H9 (cell line): Measurements from ENCODE around the gene HBG2. TPM values are rescaled to one million over a fixed set of nuclear protein-coding genes. Genes with fewer than 3 reads are reported as not detected.

Experiments
- DNase-seq: peaks from one replicate; pipeline ENCODE4 v3.0.0-alpha.2; 2017
- H2AFZ ChIP-seq: one replicate; pipeline ENCODE4 v1.6.1; 2013; ENCODE audit warnings: mild to moderate bottlenecking, low read length, control low read depth, moderate library complexity
- H2AK5ac ChIP-seq: 2 replicates; pipeline ENCODE4 v1.6.1; 2013; ENCODE audit warnings: low read length, control low read depth, mixed read lengths; ENCODE audit not compliant: insufficient read length
- H2BK120ac ChIP-seq: one replicate; pipeline ENCODE4 v1.6.1; 2013; ENCODE audit warnings: low read depth, mild to moderate bottlenecking, low read length, control low read depth, inconsistent platforms; ENCODE audit not compliant: poor library complexity, severe bottlenecking
- H2BK12ac ChIP-seq: 2 replicates; pipeline ENCODE4 v1.6.1; 2013; ENCODE audit warnings: low read length, control low read depth, mixed read lengths, low read depth; ENCODE audit not compliant: insufficient read length
- H2BK15ac ChIP-seq: 2 replicates; pipeline ENCODE4 v1.6.1; 2013; ENCODE audit warnings: low read depth, low read length, control low read depth
- H2BK20ac ChIP-seq: one replicate; pipeline ENCODE4 v1.6.1; 2013; ENCODE audit warnings: low read depth, mild to moderate bottlenecking, low read length, control low read depth, inconsistent platforms; ENCODE audit not compliant: poor library complexity, severe bottlenecking
- H2BK5ac ChIP-seq: 2 replicates; pipeline ENCODE4 v1.6.1; 2013; ENCODE audit warnings: low read length, control low read depth, mixed read lengths; ENCODE audit not compliant: insufficient read length
- H3K14ac ChIP-seq: 2 replicates; pipeline ENCODE4 v1.6.1; 2013; ENCODE audit warnings: low read length, control low read depth; ENCODE audit not compliant: insufficient read depth
- H3K18ac ChIP-seq: 2 replicates; pipeline ENCODE4 v1.6.1; 2013; ENCODE audit warnings: low read depth, mild to moderate bottlenecking, mixed read lengths, low read length, control low read depth; ENCODE audit not compliant: insufficient read length
- H3K23ac ChIP-seq: 2 replicates; pipeline ENCODE4 v1.6.1; 2013; ENCODE audit warnings: low read length, control low read depth, mixed read lengths, low read depth; ENCODE audit not compliant: insufficient read length
- H3K23me2 ChIP-seq: 2 replicates; pipeline ENCODE4 v1.6.1; 2013; ENCODE audit warnings: low read depth, mild to moderate bottlenecking, mixed read lengths, low read length, control low read depth; ENCODE audit not compliant: insufficient read length, poor library complexity, severe bottlenecking
- H3K27ac ChIP-seq: 2 replicates; pipeline ENCODE4 v1.5.1; 2013; ENCODE audit warnings: low read length, control low read depth, mixed read lengths, low read depth; ENCODE audit not compliant: insufficient read length
- H3K27me3 ChIP-seq: 2 replicates; pipeline ENCODE4 v1.6.1; 2013; ENCODE audit warnings: low read length, control low read depth, inconsistent platforms; ENCODE audit not compliant: insufficient read depth
- H3K4ac ChIP-seq: 2 replicates; pipeline ENCODE4 v1.6.1; 2013; ENCODE audit warnings: low read depth, mild to moderate bottlenecking, control low read depth, inconsistent platforms, low read length, moderate library complexity
- H3K4me1 ChIP-seq: 2 replicates; pipeline ENCODE4 v1.6.1; 2013; ENCODE audit warnings: low read length, control low read depth, inconsistent platforms; ENCODE audit not compliant: insufficient read depth
- H3K4me2 ChIP-seq: 2 replicates; pipeline ENCODE4 v1.6.1; 2013; ENCODE audit warnings: low read length, control low read depth, mixed read lengths; ENCODE audit not compliant: insufficient read length, insufficient read depth
- H3K56ac ChIP-seq: 2 replicates; pipeline ENCODE4 v1.6.1; 2013; ENCODE audit warnings: low read depth, mild to moderate bottlenecking, mixed read lengths, low read length, control low read depth; ENCODE audit not compliant: insufficient read length
- H3K79me1 ChIP-seq: 2 replicates; pipeline ENCODE4 v1.6.1; 2013; ENCODE audit warnings: low read depth, mild to moderate bottlenecking, moderate library complexity, low read length, control low read depth, inconsistent platforms; ENCODE audit not compliant: insufficient read depth, poor library complexity, severe bottlenecking
- H3K79me2 ChIP-seq: 2 replicates; pipeline ENCODE4 v1.6.1; 2013; ENCODE audit warnings: low read length, control low read depth, inconsistent platforms; ENCODE audit not compliant: insufficient read depth
- H3K9ac ChIP-seq: 2 replicates; pipeline ENCODE4 v1.6.1; 2013; ENCODE audit warnings: low read length, control low read depth, mixed read lengths; ENCODE audit not compliant: insufficient read length; ENCODE audit errors: extremely low read depth
- H3K9me3 ChIP-seq: one replicate; pipeline ENCODE4 v1.6.1; 2013; ENCODE audit warnings: low read depth, low read length, inconsistent platforms; ENCODE audit not compliant: control insufficient read depth
- H3T11ph ChIP-seq: one replicate; pipeline ENCODE4 v1.6.1; 2013; ENCODE audit warnings: mild to moderate bottlenecking, low read length, control low read depth, inconsistent platforms
- H4K20me1 ChIP-seq: one replicate; pipeline ENCODE4 v1.6.1; 2013; ENCODE audit not compliant: control insufficient read depth, insufficient read length, insufficient read depth
- H4K5ac ChIP-seq: 2 replicates; pipeline ENCODE4 v1.6.1; 2013; ENCODE audit warnings: low read depth, mild to moderate bottlenecking, mixed read lengths, low read length, control low read depth; ENCODE audit not compliant: insufficient read length
- H4K8ac ChIP-seq: replicated peaks from 2 replicates; pipeline ENCODE4 v1.6.1; 2013; ENCODE audit warnings: low read length, control low read depth, mixed read lengths, low read depth; ENCODE audit not compliant: insufficient read length
- H4K91ac ChIP-seq: 2 replicates; pipeline ENCODE4 v1.6.1; 2013; ENCODE audit warnings: low read depth, mild to moderate bottlenecking, moderate library complexity, mixed read lengths, low read length, control low read depth; ENCODE audit not compliant: insufficient read length
- H3K27ac Mint-ChIP-seq, 3 experiments: 2 replicates in 2 of 3; 3 replicates in 1 of 3; pipeline ENCODE4 v1.8.0; 2020 to 2021; ENCODE audit warnings: mixed read lengths in 3 of 3, mild to moderate bottlenecking in 1 of 3, moderate library complexity in 1 of 3
- H3K27me3 Mint-ChIP-seq: 2 replicates; pipeline ENCODE4 v1.8.0; 2021; ENCODE audit warnings: low read depth, mild to moderate bottlenecking, moderate library complexity, mixed read lengths
- H3K36me3 Mint-ChIP-seq, 3 experiments: 2 replicates in 2 of 3; 3 replicates in 1 of 3; pipeline ENCODE4 v1.8.0; 2020 to 2021; ENCODE audit warnings: low read depth in 3 of 3, mixed read lengths in 3 of 3; ENCODE audit not compliant: insufficient read depth in 1 of 3
- H3K4me1 Mint-ChIP-seq, 2 experiments: 2 replicates each; pipeline ENCODE4 v1.8.0; 2020; ENCODE audit warnings: mixed read lengths in 2 of 2
- H3K4me3 Mint-ChIP-seq, 2 experiments: 2 replicates in 1 of 2; 3 replicates in 1 of 2; pipeline ENCODE4 v1.8.0; 2020 to 2021; ENCODE audit warnings: mild to moderate bottlenecking in 2 of 2, mixed read lengths in 2 of 2, moderate library complexity in 1 of 2
- H3K9me3 Mint-ChIP-seq, 2 experiments: 2 replicates in 1 of 2; 3 replicates in 1 of 2; pipeline ENCODE4 v1.8.0; 2020; ENCODE audit warnings: mild to moderate bottlenecking in 2 of 2, mixed read lengths in 2 of 2, moderate library complexity in 1 of 2
- WGBS: extraction: QIAGEN DNeasy Blood & Tissue Kit; methylation state at CpG from one replicate; pipeline ENCODE4 v1.1.7; 2013; ENCODE audit warnings: missing lambda C conversion rate, low lambda C conversion rate, mixed read lengths; ENCODE audit not compliant: insufficient read length; ENCODE audit errors: extremely low coverage; 5-methylcytosine and 5-hydroxymethylcytosine counted together
- total RNA-seq: library from RNA; stranded (reverse); gene quantifications from 2 replicates; pipeline ENCODE4 v1.2.1, GENCODE V29; 2021
- TF ChIP-seq, protein P1 (sequence below): fragments of 200-600 bp; sonication (generic); conservative IDR thresholded peaks from 3 replicates; pipeline ENCODE4 v1.8.0; 2021; ENCODE audit warnings: antibody characterized with exemption, mild to moderate bottlenecking

The HBG2 gene
- total RNA-seq, 1 experiment from 2014 or later, result not detected

- Histone ChIP-seq H3K9ac (no peak overlapping the region), H4K5ac (no peak overlapping the region), H3K4me2 (no peak overlapping the region), H2AK5ac (no peak overlapping the region), H2BK20ac (no peak overlapping the region), H4K91ac (no peak overlapping the region), H3K4ac (no peak overlapping the region), H2BK12ac (no peak overlapping the region), H3K9me3 (no peaks in the 10 kb centered on the region), H3K23me2 (no peaks in the 10 kb centered on the region), H4K20me1 (no peaks in the 10 kb centered on the region), H2BK120ac (no peak overlapping the region), H4K8ac (no peak overlapping the region), H3K14ac (no peak overlapping the region), H2BK15ac (no peak overlapping the region), H3K23ac (no peak overlapping the region), H3K27me3 (no peaks in the 10 kb centered on the region), H3K18ac (no peak overlapping the region), H3K27ac (no peak overlapping the region), H3K56ac (no peak overlapping the region), H3T11ph (no peak overlapping the region), H3K4me1 (no peaks in the 10 kb centered on the region), H3K79me2 (no peaks in the 10 kb centered on the region), H2AFZ (no peak overlapping the region), H2BK5ac (no peak overlapping the region), H3K79me1 (no peaks in the 10 kb centered on the region)
- Mint-ChIP-seq H3K36me3 (no peaks in the 10 kb centered on the region), H3K4me1 (peaks cover 0 to 5% of the 10 kb centered on the region in 2 experiments; a peak in 2 of 4 replicates), H3K9me3 (peaks cover 0 to 2% of the 10 kb centered on the region in 2 experiments; a peak in 3 of 5 replicates), H3K27ac (no peak overlapping the region), H3K4me3 (no peak overlapping the region), H3K27me3 (peaks cover 3% of the 10 kb centered on the region)
- TF ChIP-seq, protein P1, sequence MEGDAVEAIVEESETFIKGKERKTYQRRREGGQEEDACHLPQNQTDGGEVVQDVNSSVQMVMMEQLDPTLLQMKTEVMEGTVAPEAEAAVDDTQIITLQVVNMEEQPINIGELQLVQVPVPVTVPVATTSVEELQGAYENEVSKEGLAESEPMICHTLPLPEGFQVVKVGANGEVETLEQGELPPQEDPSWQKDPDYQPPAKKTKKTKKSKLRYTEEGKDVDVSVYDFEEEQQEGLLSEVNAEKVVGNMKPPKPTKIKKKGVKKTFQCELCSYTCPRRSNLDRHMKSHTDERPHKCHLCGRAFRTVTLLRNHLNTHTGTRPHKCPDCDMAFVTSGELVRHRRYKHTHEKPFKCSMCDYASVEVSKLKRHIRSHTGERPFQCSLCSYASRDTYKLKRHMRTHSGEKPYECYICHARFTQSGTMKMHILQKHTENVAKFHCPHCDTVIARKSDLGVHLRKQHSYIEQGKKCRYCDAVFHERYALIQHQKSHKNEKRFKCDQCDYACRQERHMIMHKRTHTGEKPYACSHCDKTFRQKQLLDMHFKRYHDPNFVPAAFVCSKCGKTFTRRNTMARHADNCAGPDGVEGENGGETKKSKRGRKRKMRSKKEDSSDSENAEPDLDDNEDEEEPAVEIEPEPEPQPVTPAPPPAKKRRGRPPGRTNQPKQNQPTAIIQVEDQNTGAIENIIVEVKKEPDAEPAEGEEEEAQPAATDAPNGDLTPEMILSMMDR, result no peak
- WGBS, result no CpG with 5 or more reads among the region's 2 CpGs
- DNase-seq, result no peak
Measured at GRCh38 chr11:5267033-5267563, 12.5 kb upstream of the HBG2 start.
